Progenitor cell of endocrine pancreas (in vitro differentiated cells): ENCODE results near the gene CDY1B. TPM values are rescaled to one million over a fixed set of nuclear protein-coding genes. Genes with fewer than 3 reads are reported as not detected.
"Not testable (repeated sequence)": the region's sequence is repeated elsewhere in the genome, so short reads cannot be mapped to it uniquely, and the experiment has no call there.

Source experiments
- DNase-seq: peaks from one replicate; pipeline ENCODE4 v3.0.0; 2021; ENCODE audit warnings: low spot score; ENCODE audit not compliant: unreplicated experiment
- H3K27ac Mint-ChIP-seq: 2 replicates; pipeline ENCODE4 v1.8.0; 2021; ENCODE audit warnings: mild to moderate bottlenecking, moderate library complexity, mixed read lengths
- H3K27me3 Mint-ChIP-seq: 2 replicates; pipeline ENCODE4 v1.8.0; 2021; ENCODE audit warnings: mixed read lengths
- H3K36me3 Mint-ChIP-seq: 2 replicates; pipeline ENCODE4 v1.8.0; 2022; ENCODE audit warnings: mixed read lengths; ENCODE audit not compliant: insufficient read depth
- H3K4me1 Mint-ChIP-seq: 2 replicates; pipeline ENCODE4 v1.8.0; 2021; ENCODE audit warnings: low read depth, mixed read lengths
- H3K4me3 Mint-ChIP-seq: 2 replicates; pipeline ENCODE4 v1.8.0; 2021; ENCODE audit warnings: low read depth, mild to moderate bottlenecking, moderate library complexity, mixed read lengths
- H3K9me3 Mint-ChIP-seq: 2 replicates; pipeline ENCODE4 v1.8.0; 2021; ENCODE audit warnings: low read depth, mixed read lengths
- long read RNA-seq: library from polyadenylated mRNA; unstranded; transcript quantifications from one replicate; pipeline ENCODE4 v2.0.0, GENCODE V29; 2020
- total RNA-seq: library from RNA; stranded (reverse); gene quantifications from 2 replicates; pipeline ENCODE4 v1.2.1, GENCODE V29; 2021

CDY1B gene, protein sequence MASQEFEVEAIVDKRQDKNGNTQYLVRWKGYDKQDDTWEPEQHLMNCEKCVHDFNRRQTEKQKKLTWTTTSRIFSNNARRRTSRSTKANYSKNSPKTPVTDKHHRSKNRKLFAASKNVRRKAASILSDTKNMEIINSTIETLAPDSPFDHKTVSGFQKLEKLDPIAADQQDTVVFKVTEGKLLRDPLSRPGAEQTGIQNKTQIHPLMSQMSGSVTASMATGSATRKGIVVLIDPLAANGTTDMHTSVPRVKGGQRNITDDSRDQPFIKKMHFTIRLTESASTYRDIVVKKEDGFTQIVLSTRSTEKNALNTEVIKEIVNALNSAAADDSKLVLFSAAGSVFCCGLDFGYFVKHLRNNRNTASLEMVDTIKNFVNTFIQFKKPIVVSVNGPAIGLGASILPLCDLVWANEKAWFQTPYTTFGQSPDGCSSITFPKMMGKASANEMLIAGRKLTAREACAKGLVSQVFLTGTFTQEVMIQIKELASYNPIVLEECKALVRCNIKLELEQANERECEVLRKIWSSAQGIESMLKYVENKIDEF
- total RNA-seq = not detected in 2 replicates
- long read RNA-seq = 0 reads

DNA sequence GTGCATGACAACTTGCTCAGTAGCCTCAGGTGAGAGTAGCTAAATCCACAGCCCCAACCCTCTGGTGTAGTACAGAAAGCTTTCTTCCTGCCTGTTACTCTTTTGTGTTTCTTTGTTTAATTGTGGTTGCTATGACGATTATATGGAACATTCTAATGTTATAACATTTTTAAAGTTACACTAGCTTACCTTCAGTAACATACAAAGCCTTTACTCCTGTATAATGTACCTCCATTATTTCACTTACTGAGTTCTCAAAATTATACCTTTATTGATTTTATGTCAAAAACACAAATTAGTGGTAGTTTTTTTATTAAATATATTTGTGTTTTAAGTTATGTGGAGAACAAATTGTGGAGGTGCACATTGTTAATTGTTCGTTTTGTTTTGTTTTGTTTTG lies at the start of gene CDY1B:
CDY1B (minus strand) TSS at position 101 of the 400 bp plus-strand sequence. CDS start 331 bp downstream, outside the sequence.
- H3K9me3 Mint-ChIP-seq, DNase-seq, H3K4me1 Mint-ChIP-seq, H3K27ac Mint-ChIP-seq, H3K4me3 Mint-ChIP-seq, H3K36me3 Mint-ChIP-seq, H3K27me3 Mint-ChIP-seq: not testable (repeated sequence)

DNA sequence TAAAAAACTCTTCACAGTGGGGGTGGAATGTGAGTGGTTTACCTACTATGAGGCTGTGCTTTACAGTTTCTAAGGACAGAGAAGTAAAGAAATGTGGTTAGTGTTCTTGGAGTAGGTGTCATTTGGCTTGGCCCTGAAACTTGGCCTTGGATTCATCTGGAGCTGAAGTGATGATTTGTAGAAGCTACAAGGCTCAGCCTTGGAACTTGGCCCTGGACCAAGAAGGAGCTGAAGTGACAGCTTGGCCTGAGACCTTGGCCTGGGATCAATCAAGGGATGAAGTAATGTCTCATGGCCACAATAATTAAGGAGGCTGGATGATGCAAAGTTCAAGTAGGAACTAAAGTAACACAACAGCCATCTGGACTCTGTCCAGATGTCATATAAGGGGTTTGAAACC lies 1.7 kb upstream of the CDY1B start:
- H3K27ac Mint-ChIP-seq, H3K27me3 Mint-ChIP-seq, DNase-seq, H3K4me3 Mint-ChIP-seq, H3K36me3 Mint-ChIP-seq, H3K9me3 Mint-ChIP-seq, H3K4me1 Mint-ChIP-seq: not testable (repeated sequence)

DNA sequence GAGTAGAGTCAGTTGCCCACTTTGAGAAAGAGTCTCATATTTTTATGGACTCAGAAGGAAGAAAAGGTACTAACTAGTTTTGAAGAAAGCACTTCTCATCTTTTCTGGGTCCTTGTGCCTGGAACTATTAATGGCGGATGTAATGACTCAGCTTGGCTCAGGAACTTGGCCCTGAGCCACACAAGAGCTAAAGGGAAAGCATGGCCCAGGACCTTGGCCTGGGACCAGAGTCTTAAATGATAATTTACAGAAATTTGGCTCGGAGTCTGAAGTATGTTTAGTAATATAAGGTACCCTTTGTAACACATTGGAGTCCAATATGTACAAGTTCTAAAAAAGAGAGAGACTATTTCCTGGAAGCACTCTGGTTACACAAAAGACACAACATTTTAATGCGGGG lies 4.6 kb downstream of the CDY1B start:
- not testable (repeated sequence) for DNase-seq, H3K27me3 Mint-ChIP-seq, H3K4me1 Mint-ChIP-seq, H3K9me3 Mint-ChIP-seq, H3K27ac Mint-ChIP-seq, H3K4me3 Mint-ChIP-seq, H3K36me3 Mint-ChIP-seq

DNA sequence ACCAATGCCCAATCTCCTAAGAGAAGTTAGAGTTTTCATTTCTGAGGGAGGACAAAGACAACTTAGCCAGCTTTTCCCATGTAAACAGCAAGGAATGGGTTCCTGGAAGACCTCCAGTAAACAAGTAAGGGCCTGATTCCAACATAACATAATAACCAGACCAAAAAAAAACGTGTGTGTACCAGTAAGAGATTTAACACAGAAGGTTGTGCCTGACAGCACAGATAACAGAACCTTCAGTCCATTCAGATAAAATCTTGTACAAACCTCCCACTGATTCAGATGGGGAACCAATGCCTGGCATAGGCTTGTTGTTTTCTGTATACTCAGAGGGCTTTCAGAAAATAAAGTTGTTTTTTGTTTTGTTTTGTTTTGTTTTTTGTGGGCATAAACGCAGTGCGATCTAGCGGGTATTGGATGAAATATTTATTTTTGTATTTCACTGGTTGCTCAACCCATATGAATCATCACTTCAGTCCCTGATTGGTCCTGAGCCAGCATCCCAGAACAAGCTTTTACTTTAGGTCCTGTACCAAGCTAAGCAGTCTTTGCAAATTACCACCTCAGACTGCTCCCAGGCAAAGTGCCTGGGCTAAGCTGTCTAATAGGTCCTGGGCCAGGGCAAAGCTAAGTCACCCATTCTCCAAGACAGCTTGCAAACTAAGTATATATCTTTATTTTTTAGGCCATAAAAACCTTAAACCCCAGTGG lies 8.7 kb downstream of the CDY1B start:
- not testable (repeated sequence) for H3K27ac Mint-ChIP-seq, H3K4me3 Mint-ChIP-seq, H3K9me3 Mint-ChIP-seq, H3K4me1 Mint-ChIP-seq, DNase-seq, H3K27me3 Mint-ChIP-seq, H3K36me3 Mint-ChIP-seq

DNA sequence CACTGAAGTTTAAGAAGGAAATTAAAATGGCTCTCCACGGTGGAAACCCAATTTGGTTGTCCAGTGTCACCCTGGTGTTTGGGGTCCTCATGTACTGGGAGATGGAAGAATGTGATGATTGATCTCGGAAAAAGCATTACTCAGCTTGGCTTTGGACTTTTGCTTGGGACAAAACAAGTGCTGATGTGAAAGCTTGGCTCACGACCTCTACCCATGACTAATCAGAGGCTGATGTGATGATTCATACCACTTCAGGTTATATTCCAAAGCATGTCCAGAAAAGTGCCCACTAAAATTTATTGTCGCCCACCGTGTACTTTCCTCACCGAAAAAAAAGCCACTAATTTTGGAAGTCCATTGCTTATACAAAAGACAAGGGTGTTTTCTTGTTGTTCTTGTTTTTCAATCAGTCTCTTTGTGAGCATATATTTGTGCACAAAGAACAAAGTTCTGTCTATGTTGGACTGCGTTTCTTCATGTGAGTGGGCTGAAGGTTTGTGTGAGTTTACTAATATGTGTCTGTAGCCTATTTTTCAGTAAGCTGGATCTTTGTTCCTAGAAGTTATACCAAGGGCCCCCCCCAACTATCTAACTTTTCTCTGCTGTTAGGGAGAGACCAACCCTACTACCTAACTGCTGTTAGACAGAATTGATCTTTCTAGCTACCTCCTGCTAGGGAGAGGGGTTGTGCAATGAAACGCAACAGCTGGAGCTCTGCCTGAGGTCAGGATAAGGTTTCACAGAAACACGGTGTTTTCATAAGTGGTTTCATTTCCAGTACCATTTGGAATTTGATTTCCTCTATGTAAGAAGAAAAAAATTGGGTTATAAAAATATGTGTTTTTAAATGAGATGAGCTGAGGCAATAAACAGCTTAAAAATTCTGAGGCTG lies 21.4 kb downstream of the CDY1B start:
- not testable (repeated sequence) for H3K4me3 Mint-ChIP-seq, H3K4me1 Mint-ChIP-seq

More for the DNA sequence above, 21.4 kb downstream of the CDY1B start:
- H3K27me3 Mint-ChIP-seq, H3K27ac Mint-ChIP-seq, DNase-seq, H3K36me3 Mint-ChIP-seq, H3K9me3 Mint-ChIP-seq: not testable (repeated sequence)
